Heart left ventricle (tissue), 16 donors: ENCODE data around the gene DMRTB1. TPM values are rescaled to one million over a fixed set of nuclear protein-coding genes. Genes with fewer than 3 reads are reported as not detected.

Source experiments
- ATAC-seq, 4 donors: fragments of 200-7000 bp; cut with Tn5 transposase; one replicate each; pipeline ENCODE4 v1.9.1; 2020 to 2022; ENCODE audit warnings: moderate library complexity in 4 of 4, mild to moderate bottlenecking in 3 of 4, moderate number of reproducible peaks in 1 of 4
- DNase-seq, 5 donors: peaks; one replicate each; pipeline ENCODE4 v3.0.0-alpha.2; 2020
- H3K27ac ChIP-seq, 12 donors: fragments of 200-600 bp; sonication (generic) in 4 of 12; one replicate each; pipeline versions ENCODE4 v1.5.0 to v1.8.0; 2016 to 2022; ENCODE audit warnings: mild to moderate bottlenecking in 2 of 12
- H3K27me3 ChIP-seq, 9 donors: fragments of 200-600 bp; sonication (generic) in 2 of 9; one replicate each; pipeline versions ENCODE4 v1.5.1 to v1.8.0; 2016 to 2022; ENCODE audit warnings: mild to moderate bottlenecking in 3 of 9
- H3K36me3 ChIP-seq, 9 donors: fragments of 200-600 bp; sonication (generic) in 2 of 9; one replicate each; pipeline versions ENCODE4 v1.5.0 to v1.8.0; 2018 to 2022; ENCODE audit warnings: mild to moderate bottlenecking in 2 of 9
- H3K4me1 ChIP-seq, 12 donors: fragments of 200-600 bp; sonication (generic) in 4 of 12; one replicate each; pipeline versions ENCODE4 v1.5.0 to v1.8.0; 2016 to 2022; ENCODE audit warnings: mild to moderate bottlenecking in 3 of 12
- H3K4me3 ChIP-seq, 12 donors: fragments of 200-600 bp; sonication (generic) in 4 of 12; one replicate each; pipeline versions ENCODE4 v1.5.0 to v1.8.0; 2017 to 2022; ENCODE audit warnings: mild to moderate bottlenecking in 9 of 12, moderate library complexity in 4 of 12
- H3K9me3 ChIP-seq, 12 donors: fragments of 200-600 bp; sonication (generic) in 4 of 12; one replicate each; pipeline versions ENCODE4 v1.5.0 to v1.8.0; 2016 to 2022; ENCODE audit warnings: mild to moderate bottlenecking in 1 of 12
- CTCF ChIP-seq, 12 donors: fragments of 200-600 bp; sonication (generic) in 4 of 12; IDR thresholded peaks; one replicate each; pipeline versions ENCODE4 v1.5.0 to v1.8.0; 2018 to 2022; ENCODE audit warnings: antibody characterized with exemption in 12 of 12, mild to moderate bottlenecking in 5 of 12
- POLR2A ChIP-seq, 2 donors: fragments of 450-650 bp; IDR thresholded peaks; one replicate each; pipeline ENCODE4 v1.6.1; 2017; ENCODE audit warnings: antibody characterized with exemption in 2 of 2, mild to moderate bottlenecking in 2 of 2, moderate library complexity in 2 of 2
- WGBS, 4 donors: extraction: QIAGEN DNeasy Blood & Tissue Kit in 2 of 4; methylation state at CpG; one replicate each; pipeline versions ENCODE4 v1.1.5 to v1.1.7; 2013 to 2018; 5-methylcytosine and 5-hydroxymethylcytosine counted together
- intact Hi-C, 10 donors: fragments of 100-400 bp; cut with DNase I; formaldehyde crosslinking; loops; one replicate each; pipeline versions ENCODE4 v1.11.1 to v1.14.2; 2022
- polyA plus RNA-seq, 2 donors: library from polyadenylated mRNA; stranded (reverse); fragments of 200-250 nt; gene quantifications; one replicate each; pipeline ENCODE4 v1.2.3, GENCODE V29; 2013
- total RNA-seq, 9 donors: library from RNA; depleted of rRNA in 2 of 9; stranded (reverse); fragments of >200 nt in 2 of 9; fragmentation: NEBNext Ultra II Directional in 3 of 9; extraction: Animal tissue kit (Norgen Biotek cat#: 25700) in 3 of 9; gene quantifications; one replicate each; pipeline versions ENCODE4 v1.1.0 to v1.2.4, GENCODE V29; 2016 to 2023
- donor health status: ischemic (EF 13 %, LVEDD 7.1; RV severe dilation, severe dysfunction).
- donor health status: healthy with polysubstance abuse.
- donor health status: DM: no; HTN: yes; CAD: no.
- donor health status: DM: no; HTN: no; CAD: no.
- donor health status: ischemic (EF 25% LVEDD 6.9; RV normal size, moderate dysfunction).
- donor health status: ischemic (EF 25% LVEDD 5.7; RV mildly dilated, moderate dysfunction).
- donor health status: healthy.
- donor health status: DM: yes; HTN: yes; CAD: no.
- donor health status: ischemic (EF 35%, LVEDD 5.7; RV mildly dilated, moderate dysfunction).
- donor health status: nonischemic (EF 11% LVEDD 7.7; RV severe dilation, severe dysfunction).
- donor health status: DM: yes; HTN: yes; CAD: no.
- donor health status: PGD.
- donor health status: ischemic (EF 29% LVEDD 5.4; RV normal size, mild dysfunction).
- donor health status: nonischemic (EF 23%, LVEDD 6.1; RV moderate dilation, normal function).

Gene DMRTB1
- total and polyA plus RNA-seq, 11 donors, result not detected

- peaks cover 0 to 4% (median 0%) of the 10 kb centered on the region in 12 donors for H3K4me1 ChIP-seq
- H3K27me3 ChIP-seq, result peaks cover 3 to 65% (median 11%) of the 10 kb centered on the region in 9 donors
- H3K27ac ChIP-seq, result no peak overlapping the region
- H3K4me3 ChIP-seq, result no peak overlapping the region
- WGBS, 4 donors, result 21 to 27% (median 25%) methylated on average over 19 to 27 of the region's 27 CpGs
- DNase-seq, result peak; percentile 68 to 84 (median 77)
- peak; percentile 73 to 91 (median 82) for TF ChIP-seq CTCF (IDR thresholded peaks at IDR 0.05)
- no peak for TF ChIP-seq POLR2A (IDR thresholded peaks at IDR 0.05)
- intact Hi-C loops, result loop anchor here (1.0 to 10.0 kb wide), 9 partner anchors 107 to 273 kb away; no protein-coding TSS in a partner anchor
- H3K9me3 ChIP-seq, result peaks cover 0 to 9% (median 0%) of the 10 kb centered on the region in 12 donors
- no peaks in the 10 kb centered on the region for H3K36me3 ChIP-seq
- peak; percentile 73 to 94 (median 88) for ATAC-seq
These were observed 26.5 kb downstream of the DMRTB1 start for GRCh38 chr1:53485478-53486394.

GRCh38 chr1:53486395-53487026 lies 27.3 kb downstream of the DMRTB1 start:
- Histone ChIP-seq H3K9me3 (peaks cover 0 to 9% (median 0%) of the 10 kb centered on the region in 12 donors), H3K27ac (no peak overlapping the region), H3K36me3 (no peaks in the 10 kb centered on the region), H3K4me1 (peaks cover 0 to 4% (median 0%) of the 10 kb centered on the region in 12 donors), H3K4me3 (no peak overlapping the region), H3K27me3 (peaks cover 3 to 71% (median 12%) of the 10 kb centered on the region in 9 donors)
- WGBS, 4 donors, result 71 to 81% (median 78%) methylated on average over 8 to 9 of the region's 9 CpGs
- intact Hi-C loops, result loop anchor here in 8 of 10 donors (2.0 to 10.0 kb wide), 7 partner anchors 106 to 272 kb away; no protein-coding TSS in a partner anchor
- no peak for DNase-seq
- ATAC-seq, result no peak
- TF ChIP-seq POLR2A (IDR thresholded peaks at IDR 0.05), result no peak

GRCh38 chr1:53490351-53490750 lies 31.2 kb downstream of the DMRTB1 start:
- TF ChIP-seq CTCF (IDR thresholded peaks at IDR 0.05) (no peak), POLR2A (IDR thresholded peaks at IDR 0.05) (no peak)
- DNase-seq, result no peak
- Histone ChIP-seq H3K27ac (no peak overlapping the region), H3K9me3 (peaks cover 0 to 9% (median 0%) of the 10 kb centered on the region in 12 donors), H3K4me1 (peaks cover 0 to 4% (median 0%) of the 10 kb centered on the region in 12 donors), H3K27me3 (peaks cover 3 to 65% (median 12%) of the 10 kb centered on the region in 9 donors), H3K4me3 (no peak overlapping the region), H3K36me3 (no peaks in the 10 kb centered on the region)
- no peak for ATAC-seq
- intact Hi-C loops, result no loop called here
- 16 to 31% (median 24%) methylated on average over 3 of the region's 3 CpGs for WGBS, 4 donors

- 83 to 93% (median 91%) methylated on average over 7 to 8 of the region's 8 CpGs for WGBS, 4 donors
- DNase-seq, result no peak
- H3K36me3 ChIP-seq, result no peaks in the 10 kb centered on the region
- peaks cover 0 to 36% (median 7%) of the 10 kb centered on the region in 9 donors for H3K27me3 ChIP-seq
- no peak overlapping the region for H3K27ac ChIP-seq
- no peaks in the 10 kb centered on the region for H3K4me1 ChIP-seq
- no peak for TF ChIP-seq CTCF (IDR thresholded peaks at IDR 0.05)
- TF ChIP-seq POLR2A (IDR thresholded peaks at IDR 0.05), result no peak
- intact Hi-C loops, result no loop called here
- ATAC-seq, result no peak
- no peak overlapping the region for H3K4me3 ChIP-seq
- no peaks in the 10 kb centered on the region for H3K9me3 ChIP-seq
These were observed 36.6 kb downstream of the DMRTB1 start for GRCh38 chr1:53495633-53496345.
